Epithelial cell of esophagus (primary cell): ENCODE data around the gene OPA1.

Experiments used
- DNase-seq: peaks from one replicate; pipeline ENCODE4 v3.0.0; 2010; ENCODE audit warnings: low read depth
- H3K4me3 ChIP-seq: 2 replicates; pipeline ENCODE4 v1.5.1; 2011; ENCODE audit warnings: mild to moderate bottlenecking, low read length, control low read depth
- CTCF ChIP-seq: IDR thresholded peaks from 2 replicates; pipeline ENCODE4 v1.5.1; 2011; ENCODE audit warnings: low read depth, mild to moderate bottlenecking, low read length, control low read depth, inconsistent platforms; ENCODE audit not compliant: insufficient read depth; ENCODE audit errors: missing control alignments

The OPA1 gene

GRCh38 chr3:193640728-193641439 is 47.9 kb downstream of the OPA1 start:
- DNase-seq, result no peak
- TF ChIP-seq CTCF, result no peak
- H3K4me3 ChIP-seq, result no peak overlapping the region

GRCh38 chr3:193641440-193641775 is 48.4 kb downstream of the OPA1 start:
- no peak for DNase-seq
- TF ChIP-seq CTCF, result no peak
- no peak overlapping the region for H3K4me3 ChIP-seq

GRCh38 chr3:193645806-193646205 is 52.8 kb downstream of the OPA1 start:
- H3K4me3 ChIP-seq, result no peak overlapping the region
- DNase-seq, result no peak
- TF ChIP-seq CTCF, result no peak

- H3K4me3 ChIP-seq, result no peak overlapping the region
Observed at GRCh38 chr3:193648542-193649076, 55.6 kb downstream of the OPA1 start.

GRCh38 chr3:193650585-193650984 is 57.6 kb downstream of the OPA1 start:
- no peak overlapping the region for H3K4me3 ChIP-seq
- no peak for DNase-seq
- no peak for TF ChIP-seq CTCF

More at GRCh38 chr3:193648542-193649076, 55.6 kb downstream of the OPA1 start:
- no peak for TF ChIP-seq CTCF
- no peak for DNase-seq

- no peak for TF ChIP-seq CTCF
- DNase-seq, result no peak
- no peak overlapping the region for H3K4me3 ChIP-seq
Observed at GRCh38 chr3:193655831-193656433, 62.9 kb downstream of the OPA1 start.
